ENCODE results near the gene GABRA4. TPM values are rescaled to one million over a fixed set of nuclear protein-coding genes. Genes with fewer than 3 reads are reported as not detected.

The GABRA4 gene
- total and polyA plus RNA-seq, 10 of the 15 experiments (the other 5 are each of a cell fraction or from before 2014, with no cell fraction given), result 0.69 to 14.6 (median 1.1) TPM

DNA sequence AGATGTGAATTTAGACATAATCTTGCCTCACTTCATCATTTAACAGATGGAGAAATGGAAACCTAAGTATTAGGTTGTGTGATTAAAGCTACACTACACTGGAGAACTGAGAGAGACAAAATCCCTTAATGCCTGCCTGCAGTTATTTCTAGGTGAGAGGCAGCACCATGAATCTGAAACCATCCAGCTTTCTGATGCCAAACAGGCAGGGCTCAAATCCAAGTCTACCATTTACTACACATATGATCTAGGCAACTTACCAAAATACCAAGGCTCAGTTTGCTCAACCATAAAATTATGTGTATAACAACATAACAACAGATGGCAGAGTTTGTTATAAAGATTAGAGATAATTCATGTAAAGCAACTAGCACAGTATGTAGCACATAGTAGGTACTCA, 38.7 kb downstream of the GABRA4 start:
- in situ Hi-C loops (cut with MboI), result no loop called here

DNA sequence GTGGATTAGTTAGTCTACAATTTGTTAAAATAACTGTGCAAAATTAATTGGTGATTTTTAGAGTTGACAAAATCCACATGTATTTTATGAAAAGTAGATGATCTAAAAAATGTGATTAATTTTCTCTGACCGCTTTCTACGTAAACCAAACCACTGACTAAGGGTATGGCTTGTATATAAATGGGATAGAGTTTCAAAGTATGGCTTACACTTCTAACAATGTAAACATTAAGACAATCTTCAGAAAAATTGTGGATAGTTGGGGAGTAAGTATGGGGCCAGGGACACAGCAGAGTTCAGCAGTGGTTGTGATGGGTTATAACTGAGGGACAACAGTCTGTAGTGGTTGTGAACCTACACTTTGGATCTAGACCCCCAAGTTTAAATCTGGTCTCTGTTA, 39.8 kb downstream of the GABRA4 start:
- no TSS peak for BruUV-seq (replicated peaks)
- Histone ChIP-seq H3K9ac (ENCODE audit: control insufficient read depth, insufficient read depth, low read length) (no peak overlapping the region), H3K27me3 (replicated peaks in 1 of 2; ENCODE audit: control insufficient read depth in 2 of 2, insufficient read depth in 2 of 2, low read length in 1 of 2) (no peaks in the 10 kb centered on the region), H3K4me2 (ENCODE audit: control insufficient read depth, insufficient read depth) (no peak overlapping the region), H3K27ac (ENCODE audit: control insufficient read depth, insufficient read depth) (no peak overlapping the region), H3K4me3 (no peak overlapping the region), H3K79me2 (ENCODE audit: control insufficient read depth, insufficient read depth, low read length) (no peaks in the 10 kb centered on the region), H2AFZ (ENCODE audit: control insufficient read depth, low read depth, low read length) (no peak overlapping the region), H3K36me3 (ENCODE audit: control insufficient read depth in 2 of 2, insufficient read depth in 2 of 2, low read length in 1 of 2) (no peaks in the 10 kb centered on the region), H3K9me3 (replicated peaks; ENCODE audit: control insufficient read depth, insufficient read depth, low read length) (no peaks in the 10 kb centered on the region), H4K20me1 (ENCODE audit: control insufficient read depth, insufficient read depth) (no peaks in the 10 kb centered on the region), H3K4me1 (ENCODE audit: control insufficient read depth, insufficient read depth, low read length) (no peaks in the 10 kb centered on the region)
- ChIA-PET RAD21 (ENCODE audit: unreplicated experiment) (interaction anchor here (1.1 kb wide), 1 partner anchor 12 kb away, joined by 3 read pairs; no protein-coding TSS in a partner anchor), POLR2A (no interaction called here), CTCF (interaction anchor here (1.2 to 6.5 kb wide), 4 partner anchors 8 to 18 kb away, joined by 3 to 41 read pairs (median 7); no protein-coding TSS in a partner anchor), SMC1A (ENCODE audit: uncharacterized antibody, unreplicated experiment) (interaction anchor here (0.6 to 4.3 kb wide), 6 partner anchors 7 to 79 kb away, joined by 3 to 47 read pairs (median 5); no protein-coding TSS in a partner anchor)
- 0% methylated on average over 2 of the region's 2 CpGs for WGBS (ENCODE audit: insufficient coverage, insufficient replicate concordance, low lambda C conversion rate, missing lambda C conversion rate)
- ATAC-seq (no peak), FAIRE-seq (no peak), DNase-seq (ENCODE audit: low read depth, low spot score) (no peak)
- in situ Hi-C loops (cut with MboI) (no loop called here), intact Hi-C loops (cut with micrococcal nuclease; ENCODE audit: unreplicated experiment) (no loop called here)
- no peak for TF ChIP-seq IRF4 (IDR thresholded peaks at IDR 0.05; ENCODE audit: low read depth, low read length)
- TF ChIP-seq, protein P1, sequence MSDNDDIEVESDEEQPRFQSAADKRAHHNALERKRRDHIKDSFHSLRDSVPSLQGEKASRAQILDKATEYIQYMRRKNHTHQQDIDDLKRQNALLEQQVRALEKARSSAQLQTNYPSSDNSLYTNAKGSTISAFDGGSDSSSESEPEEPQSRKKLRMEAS (IDR thresholded peaks at IDR 0.05; ENCODE audit: low read depth, low read length), result no peak
- TF ChIP-seq ZBED1 (IDR thresholded peaks at IDR 0.05; ENCODE audit: borderline replicate concordance), result no peak
- TF ChIP-seq, protein P2, sequence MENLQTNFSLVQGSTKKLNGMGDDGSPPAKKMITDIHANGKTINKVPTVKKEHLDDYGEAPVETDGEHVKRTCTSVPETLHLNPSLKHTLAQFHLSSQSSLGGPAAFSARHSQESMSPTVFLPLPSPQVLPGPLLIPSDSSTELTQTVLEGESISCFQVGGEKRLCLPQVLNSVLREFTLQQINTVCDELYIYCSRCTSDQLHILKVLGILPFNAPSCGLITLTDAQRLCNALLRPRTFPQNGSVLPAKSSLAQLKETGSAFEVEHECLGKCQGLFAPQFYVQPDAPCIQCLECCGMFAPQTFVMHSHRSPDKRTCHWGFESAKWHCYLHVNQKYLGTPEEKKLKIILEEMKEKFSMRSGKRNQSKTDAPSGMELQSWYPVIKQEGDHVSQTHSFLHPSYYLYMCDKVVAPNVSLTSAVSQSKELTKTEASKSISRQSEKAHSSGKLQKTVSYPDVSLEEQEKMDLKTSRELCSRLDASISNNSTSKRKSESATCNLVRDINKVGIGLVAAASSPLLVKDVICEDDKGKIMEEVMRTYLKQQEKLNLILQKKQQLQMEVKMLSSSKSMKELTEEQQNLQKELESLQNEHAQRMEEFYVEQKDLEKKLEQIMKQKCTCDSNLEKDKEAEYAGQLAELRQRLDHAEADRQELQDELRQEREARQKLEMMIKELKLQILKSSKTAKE (IDR thresholded peaks at IDR 0.05; ENCODE audit: low read depth, poor library complexity, severe bottlenecking), result no peak
- TF ChIP-seq CHD2 (IDR thresholded peaks at IDR 0.05; ENCODE audit: borderline replicate concordance, low read depth, low read length), result no peak
- TF ChIP-seq POU2F2 (IDR thresholded peaks at IDR 0.05; ENCODE audit: borderline replicate concordance, low read depth, low read length), result no peak
- no peak for TF ChIP-seq SMARCA5 (IDR thresholded peaks at IDR 0.05)
- no peak for TF ChIP-seq ZNF622 (IDR thresholded peaks at IDR 0.05)
- no peak for TF ChIP-seq JUND (IDR thresholded peaks at IDR 0.05; ENCODE audit: low read depth, low read length)
- TF ChIP-seq TAF1 (IDR thresholded peaks at IDR 0.05; ENCODE audit: borderline replicate concordance, low read depth, low read length), result no peak
- no peak for TF ChIP-seq ZNF24 (IDR thresholded peaks at IDR 0.05)
- no peak for TF ChIP-seq POLR2AphosphoS2 (IDR thresholded peaks at IDR 0.05; ENCODE audit: low read depth, low read length)
- TF ChIP-seq BACH1 (IDR thresholded peaks at IDR 0.05; ENCODE audit: borderline replicate concordance), result no peak
- no peak for TF ChIP-seq MYC (IDR thresholded peaks at IDR 0.05; ENCODE audit: insufficient read depth, insufficient read length, insufficient replicate concordance, low read length, severe bottlenecking)
- TF ChIP-seq RUNX3 (IDR thresholded peaks at IDR 0.05; ENCODE audit: low read length), result no peak

More for the DNA sequence above, 38.7 kb downstream of the GABRA4 start:
- no peak for ATAC-seq
- Histone ChIP-seq H3K79me2 (ENCODE audit: control insufficient read depth, insufficient read depth, low read length) (no peaks in the 10 kb centered on the region), H3K4me3 (no peak overlapping the region), H3K27ac (ENCODE audit: control insufficient read depth, insufficient read depth) (no peak overlapping the region), H3K4me2 (ENCODE audit: control insufficient read depth, insufficient read depth) (no peak overlapping the region), H3K4me1 (ENCODE audit: control insufficient read depth, insufficient read depth, low read length) (no peaks in the 10 kb centered on the region), H2AFZ (ENCODE audit: control insufficient read depth, low read depth, low read length) (no peak overlapping the region), H3K9ac (ENCODE audit: control insufficient read depth, insufficient read depth, low read length) (no peak overlapping the region), H3K27me3 (replicated peaks in 1 of 2; ENCODE audit: control insufficient read depth in 2 of 2, insufficient read depth in 2 of 2, low read length in 1 of 2) (no peaks in the 10 kb centered on the region), H3K36me3 (ENCODE audit: control insufficient read depth in 2 of 2, insufficient read depth in 2 of 2, low read length in 1 of 2) (no peaks in the 10 kb centered on the region), H3K9me3 (replicated peaks; ENCODE audit: control insufficient read depth, insufficient read depth, low read length) (no peaks in the 10 kb centered on the region), H4K20me1 (ENCODE audit: control insufficient read depth, insufficient read depth) (no peaks in the 10 kb centered on the region)
- POLR2A ChIA-PET, result no interaction called here
- no TSS peak for BruUV-seq (replicated peaks)
- no peak for FAIRE-seq
- SMC1A ChIA-PET (ENCODE audit: uncharacterized antibody, unreplicated experiment), result interaction anchor here (0.6 to 2.0 kb wide), 6 partner anchors 9 to 57 kb away, joined by 3 to 6 read pairs (median 4); no protein-coding TSS in a partner anchor
- no peak for DNase-seq (ENCODE audit: low read depth, low spot score)
- TF ChIP-seq ZNF217 (IDR thresholded peaks at IDR 0.05) (no peak), POLR2AphosphoS5 (IDR thresholded peaks at IDR 0.05; ENCODE audit: low read length) (no peak)
- TF ChIP-seq, protein P1 (IDR thresholded peaks at IDR 0.05; ENCODE audit: low read depth, low read length), result no peak
- RAD21 ChIA-PET (ENCODE audit: unreplicated experiment), result interaction anchor here (0.9 to 1.0 kb wide), 2 partner anchors 20 kb away, joined by 3 read pairs; no protein-coding TSS in a partner anchor
- CTCF ChIA-PET, result interaction anchor here (0.7 to 1.2 kb wide), 2 partner anchors 9 to 1132 kb away, joined by 3 read pairs; no protein-coding TSS in a partner anchor
- intact Hi-C loops (cut with micrococcal nuclease; ENCODE audit: unreplicated experiment), result no loop called here
